HTR-8/SVneo (cell line): ENCODE data around the gene SLC35F6.
A peak's percentile ranks its signal among the peaks of the same experiment; 100 is the strongest.

Experiments used
- DNase-seq: peaks from one replicate; pipeline ENCODE4 v3.0.0; 2011; ENCODE audit warnings: low spot score, mixed read lengths; ENCODE audit not compliant: insufficient read length
- FAIRE-seq: peaks from 2 replicates; lab custom pipeline; 2011; peaks lifted over from hg19 to GRCh38; lab: Jason Lieb, UNC

SLC35F6 gene

GRCh38 chr2:26764078-26764887 is at the start of gene SLC35F6:
Gene SLC35F6, plus strand, starts transcription at chr2:26764284. Its CDS starts 66 bp downstream, at chr2:26764350.
- peak; percentile 87 for DNase-seq
- FAIRE-seq: no peak

GRCh38 chr2:26715528-26716270 is 48.4 kb upstream of the SLC35F6 start:
- FAIRE-seq (no peak), DNase-seq (no peak)

GRCh38 chr2:26716340-26716739 is 47.7 kb upstream of the SLC35F6 start:
- FAIRE-seq: no peak
- DNase-seq: no peak

GRCh38 chr2:26716769-26717168 is 47.3 kb upstream of the SLC35F6 start:
- DNase-seq: no peak
- FAIRE-seq: no peak

GRCh38 chr2:26717362-26717761 is 46.7 kb upstream of the SLC35F6 start:
- DNase-seq: no peak
- FAIRE-seq: no peak

GRCh38 chr2:26718949-26719686 is 45.0 kb upstream of the SLC35F6 start:
- DNase-seq: no peak
- FAIRE-seq: no peak

GRCh38 chr2:26720322-26721114 is 43.6 kb upstream of the SLC35F6 start:
- no peak for FAIRE-seq

GRCh38 chr2:26721115-26722032 is 42.7 kb upstream of the SLC35F6 start:
- DNase-seq (no peak), FAIRE-seq (no peak)

More at GRCh38 chr2:26720322-26721114, 43.6 kb upstream of the SLC35F6 start:
- peak; percentile 57 for DNase-seq

- DNase-seq (no peak), FAIRE-seq (no peak)
Observed at GRCh38 chr2:26722328-26722727, 41.8 kb upstream of the SLC35F6 start.

- FAIRE-seq (no peak), DNase-seq (no peak)
Observed at GRCh38 chr2:26722911-26723310, 41.2 kb upstream of the SLC35F6 start.

- FAIRE-seq (no peak), DNase-seq (no peak)
Observed at GRCh38 chr2:26723475-26723874, 40.6 kb upstream of the SLC35F6 start.

GRCh38 chr2:26723991-26724750 is 39.9 kb upstream of the SLC35F6 start:
- FAIRE-seq (peak; percentile 80), DNase-seq (peak; percentile 87)

- DNase-seq (no peak), FAIRE-seq (peak; percentile 49)
Observed at GRCh38 chr2:26724784-26725520, 39.1 kb upstream of the SLC35F6 start.

GRCh38 chr2:26725521-26725820 is 38.6 kb upstream of the SLC35F6 start:
- DNase-seq: no peak
- no peak for FAIRE-seq

GRCh38 chr2:26726228-26726627 is 37.9 kb upstream of the SLC35F6 start:
- FAIRE-seq (no peak), DNase-seq (no peak)

GRCh38 chr2:26727641-26728561 is 36.2 kb upstream of the SLC35F6 start:
- no peak for FAIRE-seq
- no peak for DNase-seq

GRCh38 chr2:26729311-26729710 is 34.8 kb upstream of the SLC35F6 start:
- DNase-seq: no peak
- no peak for FAIRE-seq
